ENCODE data around the gene CREB3L2. TPM values are rescaled to one million over a fixed set of nuclear protein-coding genes. Genes with fewer than 3 reads are reported as not detected.

The CREB3L2 gene
- polyA plus RNA-seq, 1 of the 3 experiments (the other 2 are of a cell fraction), result 22.9 TPM

GRCh38 chr7:137985253-137985896 lies 16.5 kb downstream of the CREB3L2 start:
- Histone ChIP-seq H3K9me2 (no peaks in the 10 kb centered on the region), H3K79me2 (ENCODE audit: insufficient read depth) (peaks cover 100% of the 10 kb centered on the region), H2AFZ (ENCODE audit: low read depth) (no peak overlapping the region), H3K9ac (no peak overlapping the region), H4K20me1 (ENCODE audit: insufficient read depth) (no peaks in the 10 kb centered on the region), H3K4me2 (no peak overlapping the region), H3K9me3 (no peaks in the 10 kb centered on the region), H3K27me3 (ENCODE audit: insufficient read depth) (no peaks in the 10 kb centered on the region), H3K36me3 (replicated peaks in 1 of 2; ENCODE audit: control insufficient read depth in 1 of 2, insufficient read depth in 2 of 2, low read length in 1 of 2) (peaks cover 3 to 11% of the 10 kb centered on the region in 2 experiments), H3K4me1 (ENCODE audit: control insufficient read depth in 1 of 2, insufficient read depth in 2 of 2, low read depth in 1 of 2, low read length in 1 of 2) (peaks cover 44 to 46% of the 10 kb centered on the region in 2 experiments), H3K27ac (ENCODE audit: low read depth in 2 of 2, low read length in 1 of 2) (no peak overlapping the region), H3F3A (replicated peaks; ENCODE audit: insufficient read depth) (peaks cover 7% of the 10 kb centered on the region), H3K4me3 (ENCODE audit: low read depth in 2 of 2, low read length in 1 of 2) (no peak overlapping the region)
- ChIA-PET CTCF (interaction anchor here (1.0 to 1.9 kb wide), 7 partner anchors 9 to 329 kb away, joined by 3 to 10 read pairs (median 5); partner anchors contain the start of gene CREB3L2), POLR2A (no interaction called here)
- WGBS (ENCODE audit: low lambda C conversion rate), result 90% methylated on average over 8 of the region's 8 CpGs
- TF ChIP-seq USF2 (IDR thresholded peaks at IDR 0.05; ENCODE audit: borderline replicate concordance, low read depth, low read length), result no peak
- no peak for TF ChIP-seq JUND (IDR thresholded peaks at IDR 0.05)
- TF ChIP-seq RCOR1 (IDR thresholded peaks at IDR 0.05; ENCODE audit: low read length), result no peak
- TF ChIP-seq REST (IDR thresholded peaks at IDR 0.05; ENCODE audit: low read depth, low read length), result no peak
- TF ChIP-seq PBX3 (IDR thresholded peaks at IDR 0.05), result no peak
- no peak for TF ChIP-seq TCF12 (IDR thresholded peaks at IDR 0.05)
- TF ChIP-seq YY1 (IDR thresholded peaks at IDR 0.05; ENCODE audit: low read depth), result no peak
- TF ChIP-seq NFIC (IDR thresholded peaks at IDR 0.05; ENCODE audit: borderline replicate concordance), result no peak
- TF ChIP-seq MXI1 (IDR thresholded peaks at IDR 0.05; ENCODE audit: low read depth, low read length), result no peak
- no peak for TF ChIP-seq GABPA (IDR thresholded peaks at IDR 0.05; ENCODE audit: low read depth)
- no peak for TF ChIP-seq EP300 (IDR thresholded peaks at IDR 0.05; ENCODE audit: borderline replicate concordance in 1 of 2, low read depth in 1 of 2, low read length in 1 of 2)
- no peak for TF ChIP-seq IRF3 (IDR thresholded peaks at IDR 0.05; ENCODE audit: low read depth, low read length)
- DNase-seq, result no peak

Data from SK-N-SH (cell line).